ENCODE data around the gene ABHD5.

DNA sequence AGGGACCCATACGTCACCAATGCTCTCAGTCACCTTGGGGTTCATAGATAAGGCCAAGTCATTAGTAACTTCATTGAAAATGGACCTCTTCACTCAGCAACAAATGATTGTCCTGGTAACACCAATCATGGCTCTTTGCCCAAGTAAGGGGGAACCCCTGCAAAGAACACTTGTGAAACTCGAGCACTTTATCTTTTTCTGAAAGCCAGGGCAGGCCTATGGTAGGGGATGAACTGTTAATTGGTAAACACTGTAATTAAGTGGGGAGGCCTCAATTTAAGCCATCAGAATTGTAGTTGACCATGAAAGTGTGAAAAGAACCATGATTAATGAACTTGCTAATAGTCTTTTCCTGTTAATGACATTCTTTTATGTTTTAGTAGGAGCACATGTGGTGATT is 73.3 kb downstream of the ABHD5 start:
- no peak for TF ChIP-seq ZFX (IDR thresholded peaks at IDR 0.05)
- TF ChIP-seq, protein P1, sequence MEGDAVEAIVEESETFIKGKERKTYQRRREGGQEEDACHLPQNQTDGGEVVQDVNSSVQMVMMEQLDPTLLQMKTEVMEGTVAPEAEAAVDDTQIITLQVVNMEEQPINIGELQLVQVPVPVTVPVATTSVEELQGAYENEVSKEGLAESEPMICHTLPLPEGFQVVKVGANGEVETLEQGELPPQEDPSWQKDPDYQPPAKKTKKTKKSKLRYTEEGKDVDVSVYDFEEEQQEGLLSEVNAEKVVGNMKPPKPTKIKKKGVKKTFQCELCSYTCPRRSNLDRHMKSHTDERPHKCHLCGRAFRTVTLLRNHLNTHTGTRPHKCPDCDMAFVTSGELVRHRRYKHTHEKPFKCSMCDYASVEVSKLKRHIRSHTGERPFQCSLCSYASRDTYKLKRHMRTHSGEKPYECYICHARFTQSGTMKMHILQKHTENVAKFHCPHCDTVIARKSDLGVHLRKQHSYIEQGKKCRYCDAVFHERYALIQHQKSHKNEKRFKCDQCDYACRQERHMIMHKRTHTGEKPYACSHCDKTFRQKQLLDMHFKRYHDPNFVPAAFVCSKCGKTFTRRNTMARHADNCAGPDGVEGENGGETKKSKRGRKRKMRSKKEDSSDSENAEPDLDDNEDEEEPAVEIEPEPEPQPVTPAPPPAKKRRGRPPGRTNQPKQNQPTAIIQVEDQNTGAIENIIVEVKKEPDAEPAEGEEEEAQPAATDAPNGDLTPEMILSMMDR (conservative IDR thresholded peaks at IDR 0.05): no peak

Measured in C4-2B (cell line).